DOHH2 (cell line): ENCODE results near the gene GNAO1.

Source experiments
- H3F3A ChIP-seq: fragments of 200-600 bp; sonication (generic), shearing (Covaris generic); 2 replicates; pipeline ENCODE4 v1.6.0; 2016; ENCODE audit warnings: antibody characterized with exemption, mild to moderate bottlenecking; ENCODE audit not compliant: control insufficient read depth, insufficient read depth
- H3K27ac ChIP-seq: fragments of 200-600 bp; sonication (generic); 2 replicates; pipeline ENCODE4 v1.5.1; 2014; ENCODE audit warnings: low read depth, mild to moderate bottlenecking, low read length, moderate library complexity
- H3K27me3 ChIP-seq: fragments of 200-600 bp; sonication (generic); 2 replicates; pipeline ENCODE4 v1.6.1; 2014; ENCODE audit warnings: mild to moderate bottlenecking, low read length, mixed read lengths; ENCODE audit not compliant: control insufficient read depth
- H3K36me3 ChIP-seq: fragments of 200-600 bp; sonication (generic); 2 replicates; pipeline ENCODE4 v1.6.1; 2014; ENCODE audit warnings: mild to moderate bottlenecking, low read length, moderate library complexity, mixed read lengths; ENCODE audit not compliant: control insufficient read depth
- H3K4me1 ChIP-seq: fragments of 200-600 bp; sonication (generic); 2 replicates; pipeline ENCODE4 v1.6.1; 2014; ENCODE audit warnings: mild to moderate bottlenecking, low read length, mixed read lengths; ENCODE audit not compliant: control insufficient read depth
- H3K4me2 ChIP-seq: fragments of 200-600 bp; sonication (generic); 2 replicates; pipeline ENCODE4 v1.6.0; 2014; ENCODE audit warnings: mild to moderate bottlenecking, low read length, moderate library complexity
- H3K4me3 ChIP-seq: fragments of 200-600 bp; sonication (generic); 2 replicates; pipeline ENCODE4 v1.5.1; 2014; ENCODE audit warnings: mild to moderate bottlenecking, low read length, mixed read lengths
- H3K79me2 ChIP-seq: fragments of 200-600 bp; sonication (generic); 2 replicates; pipeline ENCODE4 v1.6.1; 2014; ENCODE audit warnings: mild to moderate bottlenecking, low read length, mixed read lengths; ENCODE audit not compliant: control insufficient read depth
- H3K9me2 ChIP-seq: fragments of 200-600 bp; sonication (generic); replicated peaks from 2 replicates; pipeline ENCODE4 v1.6.1; 2014; ENCODE audit warnings: mild to moderate bottlenecking, low read length, mixed read lengths; ENCODE audit not compliant: control insufficient read depth
- H3K9me3 ChIP-seq: fragments of 200-600 bp; sonication (generic); 2 replicates; pipeline ENCODE4 v1.6.1; 2014; ENCODE audit warnings: antibody characterized with exemption, low read length, mixed read lengths; ENCODE audit not compliant: control insufficient read depth, insufficient read depth
- H4K20me1 ChIP-seq: fragments of 200-600 bp; sonication (generic); 2 replicates; pipeline ENCODE4 v1.6.0; 2014; ENCODE audit warnings: low read depth, mild to moderate bottlenecking, antibody characterized with exemption, low read length, moderate library complexity; ENCODE audit not compliant: control insufficient read depth, insufficient read depth
- CTCF ChIP-seq: fragments of 200-600 bp; sonication (generic); IDR thresholded peaks from one replicate; pipeline ENCODE4 v1.5.1; 2014; ENCODE audit warnings: antibody characterized with exemption, mild to moderate bottlenecking, low read depth, low read length; ENCODE audit not compliant: poor library complexity, severe bottlenecking
- EZH2phosphoT487 ChIP-seq: fragments of 200-600 bp; sonication (generic); IDR thresholded peaks from 2 replicates; pipeline ENCODE4 v1.6.1; 2017; ENCODE audit warnings: borderline replicate concordance, mild to moderate bottlenecking, antibody characterized with exemption, low read length, moderate library complexity, mixed read lengths

GNAO1 gene

GRCh38 chr16:56352351-56353053 lies 161.2 kb downstream of the GNAO1 start:
- peaks cover 16% of the 10 kb centered on the region for H3K4me1 ChIP-seq
- H3K79me2 ChIP-seq: no peaks in the 10 kb centered on the region
- H3K4me2 ChIP-seq: no peak overlapping the region
- no peak overlapping the region for H3K4me3 ChIP-seq
- H3K36me3 ChIP-seq: no peaks in the 10 kb centered on the region
- no peaks in the 10 kb centered on the region for H3K9me2 ChIP-seq
- no peak for TF ChIP-seq CTCF
- TF ChIP-seq EZH2phosphoT487: no peak
- H3K27ac ChIP-seq: no peak overlapping the region
- H4K20me1 ChIP-seq: no peaks in the 10 kb centered on the region
- H3K9me3 ChIP-seq: no peaks in the 10 kb centered on the region
- peaks cover 4% of the 10 kb centered on the region; the same call in 1 of the 2 replicates for H3F3A ChIP-seq
- H3K27me3 ChIP-seq: peaks cover 3% of the 10 kb centered on the region; the same call in 1 of the 2 replicates

- Histone ChIP-seq H3K4me1 (peaks cover 24% of the 10 kb centered on the region), H3K4me3 (no peak overlapping the region), H3K79me2 (no peaks in the 10 kb centered on the region), H3K9me2 (no peaks in the 10 kb centered on the region), H3K27me3 (peaks cover 3% of the 10 kb centered on the region; the same call in 1 of the 2 replicates), H3K36me3 (no peaks in the 10 kb centered on the region), H4K20me1 (no peaks in the 10 kb centered on the region), H3K9me3 (no peaks in the 10 kb centered on the region), H3K27ac (no peak overlapping the region), H3F3A (peaks cover 4% of the 10 kb centered on the region; the same call in 1 of the 2 replicates), H3K4me2 (no peak overlapping the region)
- TF ChIP-seq CTCF (no peak), EZH2phosphoT487 (no peak)
Observed at GRCh38 chr16:56353054-56353921, 162.0 kb downstream of the GNAO1 start.

GRCh38 chr16:56354016-56354415 lies 162.7 kb downstream of the GNAO1 start:
- H4K20me1 ChIP-seq: no peaks in the 10 kb centered on the region
- H3K4me3 ChIP-seq: no peak overlapping the region
- H3K4me2 ChIP-seq: no peak overlapping the region

More at GRCh38 chr16:56354016-56354415, 162.7 kb downstream of the GNAO1 start:
- peaks cover 11% of the 10 kb centered on the region for H3F3A ChIP-seq
- H3K4me1 ChIP-seq: peaks cover 26% of the 10 kb centered on the region
- TF ChIP-seq CTCF (no peak), EZH2phosphoT487 (no peak)
- no peaks in the 10 kb centered on the region for H3K36me3 ChIP-seq
- H3K27me3 ChIP-seq: peaks cover 3% of the 10 kb centered on the region; the same call in 1 of the 2 replicates
- no peaks in the 10 kb centered on the region for H3K9me2 ChIP-seq
- no peaks in the 10 kb centered on the region for H3K9me3 ChIP-seq
- no peak overlapping the region for H3K27ac ChIP-seq
- no peaks in the 10 kb centered on the region for H3K79me2 ChIP-seq
